Panc1 (cell line): ENCODE data around the gene WSCD1.

Experiments used
- TCF7L2 ChIP-seq: IDR thresholded peaks from 2 replicates; pipeline ENCODE4 v1.6.1; 2011; ENCODE audit warnings: mild to moderate bottlenecking, low read depth, low read length, inconsistent platforms
- TF ChIP-seq, protein P1 (sequence below): fragments of 450-650 bp; IDR thresholded peaks from 2 replicates; pipeline ENCODE4 v1.5.1; 2017; ENCODE audit warnings: mild to moderate bottlenecking

DNA sequence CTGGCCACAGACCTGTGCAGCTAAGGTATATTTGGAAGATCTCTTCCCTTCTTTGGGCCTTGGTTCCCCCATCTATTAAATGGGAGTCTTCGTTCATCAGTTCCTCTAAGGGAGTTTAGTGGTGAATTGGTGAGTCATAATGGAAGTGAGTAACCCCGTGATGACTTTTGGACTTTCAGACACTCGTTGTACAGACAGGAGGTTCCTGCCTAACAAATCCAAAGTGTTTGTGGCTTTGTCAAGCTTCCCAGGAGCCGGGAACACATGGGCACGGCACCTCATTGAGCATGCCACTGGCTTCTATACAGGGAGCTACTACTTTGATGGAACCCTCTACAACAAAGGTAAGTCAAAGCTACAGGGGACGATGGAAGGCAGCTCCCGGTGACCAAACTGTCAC, 40.4 kb downstream of the WSCD1 start:
- TF ChIP-seq, protein P1, sequence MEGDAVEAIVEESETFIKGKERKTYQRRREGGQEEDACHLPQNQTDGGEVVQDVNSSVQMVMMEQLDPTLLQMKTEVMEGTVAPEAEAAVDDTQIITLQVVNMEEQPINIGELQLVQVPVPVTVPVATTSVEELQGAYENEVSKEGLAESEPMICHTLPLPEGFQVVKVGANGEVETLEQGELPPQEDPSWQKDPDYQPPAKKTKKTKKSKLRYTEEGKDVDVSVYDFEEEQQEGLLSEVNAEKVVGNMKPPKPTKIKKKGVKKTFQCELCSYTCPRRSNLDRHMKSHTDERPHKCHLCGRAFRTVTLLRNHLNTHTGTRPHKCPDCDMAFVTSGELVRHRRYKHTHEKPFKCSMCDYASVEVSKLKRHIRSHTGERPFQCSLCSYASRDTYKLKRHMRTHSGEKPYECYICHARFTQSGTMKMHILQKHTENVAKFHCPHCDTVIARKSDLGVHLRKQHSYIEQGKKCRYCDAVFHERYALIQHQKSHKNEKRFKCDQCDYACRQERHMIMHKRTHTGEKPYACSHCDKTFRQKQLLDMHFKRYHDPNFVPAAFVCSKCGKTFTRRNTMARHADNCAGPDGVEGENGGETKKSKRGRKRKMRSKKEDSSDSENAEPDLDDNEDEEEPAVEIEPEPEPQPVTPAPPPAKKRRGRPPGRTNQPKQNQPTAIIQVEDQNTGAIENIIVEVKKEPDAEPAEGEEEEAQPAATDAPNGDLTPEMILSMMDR = no peak
- TF ChIP-seq TCF7L2 = no peak
